HG02852 (cell line): Measurements from ENCODE around the gene KCNK5.

Experiments
- ATAC-seq: cut with Tn5 transposase; IDR thresholded peaks from one replicate; pipeline ENCODE4 v1.9.1; 2021; ENCODE audit warnings: mild to moderate bottlenecking, moderate library complexity; ENCODE audit not compliant: unreplicated experiment

KCNK5 gene

DNA sequence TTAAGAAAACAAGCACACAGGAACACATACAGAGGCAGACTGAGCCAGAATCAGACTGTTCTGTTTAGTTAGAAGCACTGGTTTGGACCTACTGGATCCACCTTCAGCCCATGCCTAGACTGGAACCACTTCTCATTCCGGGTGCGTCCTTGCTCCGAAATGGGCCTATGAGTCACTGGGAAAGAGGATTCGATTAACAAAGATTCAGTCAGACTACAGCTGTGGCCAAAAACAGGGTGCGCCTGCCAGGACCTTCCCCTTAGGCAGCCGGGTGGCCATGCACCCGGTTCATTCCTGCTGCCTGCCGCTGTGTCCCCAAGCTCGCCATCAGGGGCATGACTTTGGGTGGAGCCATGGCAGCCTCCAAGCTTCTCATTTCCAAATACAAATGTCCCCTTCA lies 14.5 kb upstream of the KCNK5 start:
- ATAC-seq = no peak

DNA sequence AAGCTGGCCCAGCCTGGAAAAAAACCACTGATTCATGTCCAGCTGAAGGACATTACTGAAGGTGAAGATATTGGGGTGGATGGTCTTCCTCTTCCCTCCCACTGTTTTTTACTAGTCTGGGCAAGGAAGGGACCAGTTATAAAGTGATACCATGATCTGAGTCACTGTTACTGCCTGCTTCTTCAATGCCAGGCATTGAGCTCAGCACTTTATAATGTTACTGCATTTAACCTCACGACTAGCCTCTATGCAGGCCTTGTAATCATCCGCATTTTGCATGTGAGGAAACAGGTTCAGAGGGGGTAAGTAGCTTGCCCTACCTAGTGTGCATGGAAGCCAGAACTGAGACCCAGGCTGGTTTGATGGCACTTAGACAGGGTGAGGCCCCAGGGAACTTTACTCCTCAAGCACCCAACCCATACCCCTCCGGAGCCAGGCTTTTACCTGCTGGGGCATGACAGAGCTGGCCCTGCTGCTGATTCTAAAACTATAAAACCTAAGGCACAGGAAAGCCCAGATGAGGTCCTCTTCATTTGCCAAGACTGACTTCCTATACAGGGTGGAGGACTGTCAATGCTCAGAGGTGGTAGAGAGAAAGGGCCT lies 11.0 kb upstream of the KCNK5 start:
- no peak for ATAC-seq

DNA sequence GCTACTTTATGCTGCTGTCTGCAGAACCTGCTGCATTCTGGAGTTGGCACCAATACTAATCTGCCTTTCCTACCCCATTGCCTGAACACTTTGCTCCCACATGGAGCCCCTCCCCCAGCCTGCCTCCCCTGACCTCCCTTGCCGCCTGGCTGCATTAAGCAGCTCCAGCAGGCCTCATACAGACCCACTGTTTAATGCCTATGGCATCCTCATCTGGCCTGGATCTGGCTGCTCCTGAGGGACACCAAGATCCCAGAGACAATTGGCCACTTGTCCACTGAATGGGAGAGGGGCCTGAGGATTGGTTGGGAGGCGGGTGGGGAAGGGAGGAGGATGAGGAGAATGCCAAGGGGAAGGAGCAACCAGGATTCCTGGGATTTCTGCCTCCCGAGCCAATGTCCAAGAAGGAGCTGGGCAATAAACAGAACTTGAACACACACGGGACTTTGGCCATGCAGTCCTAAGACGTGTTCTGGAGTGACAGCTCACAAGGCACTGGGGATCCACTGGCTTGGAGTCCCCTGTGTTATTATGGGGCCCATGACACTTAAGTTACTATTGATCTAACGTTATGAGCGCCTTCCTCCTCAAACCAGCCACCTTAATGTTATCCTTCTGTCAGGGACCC lies 10.4 kb upstream of the KCNK5 start:
- ATAC-seq = no peak

DNA sequence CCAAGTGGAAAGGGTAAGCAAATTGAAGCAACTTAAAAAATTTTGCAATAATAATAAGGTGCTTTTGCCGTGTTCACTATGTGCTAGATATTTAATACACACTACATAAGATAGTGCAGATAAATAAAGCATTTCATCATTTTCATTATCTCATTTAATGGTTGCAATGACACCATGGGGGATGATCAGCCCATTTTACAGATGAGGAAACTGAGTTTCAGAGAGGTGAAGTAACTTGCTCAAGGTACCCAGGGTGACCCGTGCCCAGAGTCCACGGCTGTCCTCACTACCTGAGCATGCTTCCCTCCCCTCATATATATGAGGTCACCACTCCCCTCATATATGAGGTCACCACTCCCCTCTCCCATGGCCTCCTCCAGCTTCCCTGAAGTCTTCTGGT lies 7.5 kb upstream of the KCNK5 start:
- no peak for ATAC-seq

DNA sequence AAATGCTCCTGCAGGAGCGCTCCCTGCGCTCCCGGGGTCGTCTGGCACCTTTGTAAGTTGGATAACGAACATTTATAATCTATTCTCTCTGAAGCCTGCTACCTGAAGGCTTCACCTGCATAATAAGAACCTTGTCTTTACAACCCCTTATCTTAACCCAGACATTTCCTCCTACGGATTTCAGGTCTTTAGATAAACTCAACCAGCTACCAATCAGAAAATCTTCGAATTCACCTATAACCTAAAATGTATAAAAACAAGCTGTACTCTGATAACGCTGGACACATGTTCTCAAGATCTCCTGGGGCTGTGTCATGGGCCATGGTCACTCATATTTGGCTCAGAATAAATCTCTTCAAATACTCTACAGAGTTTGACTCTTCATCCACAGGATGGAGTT lies 4.1 kb upstream of the KCNK5 start:
- no peak for ATAC-seq

DNA sequence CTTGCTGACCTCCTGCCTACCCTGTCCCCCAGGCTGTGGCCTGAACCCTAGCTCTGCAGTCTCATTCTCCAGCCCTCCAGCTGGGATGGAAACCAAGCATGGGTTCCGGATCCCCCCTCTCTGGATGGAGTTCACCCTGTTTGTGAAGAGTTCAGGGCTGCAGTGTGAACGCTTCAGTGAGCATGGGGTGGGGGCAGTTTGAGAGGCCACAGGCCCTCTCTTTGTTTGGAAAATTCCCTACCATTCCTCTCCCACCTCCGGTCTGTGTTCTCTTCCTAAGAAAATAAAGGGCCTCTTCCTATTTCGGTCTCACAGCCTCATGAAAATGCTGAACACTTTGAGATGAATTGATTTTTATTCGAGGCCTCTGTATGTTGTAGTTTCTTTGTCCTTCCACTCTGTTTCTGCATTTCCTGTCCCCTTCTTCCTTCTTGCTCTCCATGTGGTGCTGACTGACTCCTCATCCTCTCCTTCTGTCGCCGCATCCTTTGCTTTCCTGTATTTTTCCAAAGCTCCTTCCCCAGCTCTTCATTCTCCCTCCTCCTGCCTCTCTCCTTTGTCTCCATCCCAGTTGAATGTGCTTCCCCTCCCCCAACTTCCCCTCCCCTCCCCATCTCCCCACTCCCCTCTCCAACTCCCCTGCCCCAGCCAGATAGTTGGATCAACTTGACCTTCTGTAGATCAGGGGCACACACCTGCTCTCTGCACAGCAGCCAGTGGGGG lies 2.4 kb upstream of the KCNK5 start:
- ATAC-seq = no peak

DNA sequence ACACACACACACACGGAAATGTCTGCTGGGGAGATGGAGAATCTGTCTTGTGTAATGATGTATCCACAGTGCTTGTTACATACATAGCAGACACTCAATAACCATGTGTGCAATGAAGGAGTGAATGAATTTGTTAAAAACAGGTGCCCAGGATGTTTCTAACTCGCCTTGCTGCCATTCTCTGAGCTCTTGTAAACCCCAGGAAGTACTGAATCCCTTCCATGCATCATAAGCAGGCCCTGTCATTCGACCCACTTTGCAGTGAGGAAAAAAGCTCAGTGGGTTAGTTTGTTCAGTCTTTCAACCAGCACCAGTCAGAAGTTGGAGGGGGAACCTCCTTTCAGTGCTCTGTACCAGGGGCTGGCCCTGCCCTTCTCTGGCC lies 1.4 kb upstream of the KCNK5 start:
- ATAC-seq = no peak

DNA sequence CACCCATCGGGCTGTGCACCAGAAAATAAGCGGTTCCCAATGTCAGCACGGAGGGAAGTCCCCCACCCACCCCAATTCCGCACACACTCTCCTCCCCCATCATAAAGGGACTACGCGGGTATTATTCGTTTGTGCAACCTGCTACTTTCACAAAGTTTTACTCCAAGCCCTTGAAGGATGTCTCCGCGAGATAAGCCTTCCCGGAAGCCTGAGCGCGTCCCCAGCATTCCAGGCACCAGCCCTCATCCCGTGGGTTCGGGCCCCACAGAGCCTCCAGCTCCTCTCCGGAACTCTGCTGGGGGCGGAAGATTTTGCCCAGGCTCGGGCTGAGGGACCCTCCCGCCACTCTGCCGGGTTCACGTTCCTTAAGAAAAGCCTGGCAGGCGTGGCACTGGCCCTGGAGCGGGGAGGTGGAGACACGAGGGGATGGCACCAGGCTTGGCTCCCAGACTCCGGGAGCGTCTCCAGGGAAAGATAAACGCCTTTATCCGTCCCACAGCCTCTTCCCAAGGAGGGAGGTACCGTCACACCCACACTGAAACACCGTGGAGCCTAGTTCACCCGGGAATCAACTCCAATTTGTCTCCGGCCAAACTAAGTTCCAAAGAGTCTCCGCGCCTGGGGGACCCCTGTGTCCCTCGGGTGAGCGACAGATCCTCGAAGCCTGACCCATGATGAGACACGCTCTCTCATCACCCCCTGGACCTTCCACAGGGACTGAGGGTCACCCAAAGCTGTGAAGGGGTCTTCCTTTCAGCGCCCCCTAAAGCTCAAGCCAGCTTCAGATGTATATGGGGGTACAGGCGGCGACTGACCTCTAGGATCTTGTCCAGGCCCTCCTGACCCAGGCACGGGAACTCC lies 934 bp downstream of the KCNK5 start:
- no peak for ATAC-seq

DNA sequence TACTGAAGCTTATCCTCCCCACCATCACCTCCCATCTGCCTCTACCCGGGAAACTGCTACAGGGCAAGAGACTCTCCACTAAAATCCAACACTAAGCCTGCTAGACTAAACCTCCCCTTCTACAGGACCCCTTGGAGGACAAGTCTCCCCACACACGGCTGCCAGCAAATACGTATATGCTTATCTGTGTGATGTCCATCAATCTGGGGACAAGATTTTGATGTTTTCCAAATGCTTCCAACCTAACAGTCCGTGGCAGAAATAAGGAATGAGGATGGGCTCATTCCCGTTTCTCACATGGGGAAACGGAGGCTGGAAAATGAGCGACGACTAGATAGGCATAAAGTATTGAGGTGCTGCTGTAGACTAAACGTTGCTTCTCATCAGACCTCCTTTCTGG lies 1.8 kb downstream of the KCNK5 start:
- ATAC-seq = no peak

DNA sequence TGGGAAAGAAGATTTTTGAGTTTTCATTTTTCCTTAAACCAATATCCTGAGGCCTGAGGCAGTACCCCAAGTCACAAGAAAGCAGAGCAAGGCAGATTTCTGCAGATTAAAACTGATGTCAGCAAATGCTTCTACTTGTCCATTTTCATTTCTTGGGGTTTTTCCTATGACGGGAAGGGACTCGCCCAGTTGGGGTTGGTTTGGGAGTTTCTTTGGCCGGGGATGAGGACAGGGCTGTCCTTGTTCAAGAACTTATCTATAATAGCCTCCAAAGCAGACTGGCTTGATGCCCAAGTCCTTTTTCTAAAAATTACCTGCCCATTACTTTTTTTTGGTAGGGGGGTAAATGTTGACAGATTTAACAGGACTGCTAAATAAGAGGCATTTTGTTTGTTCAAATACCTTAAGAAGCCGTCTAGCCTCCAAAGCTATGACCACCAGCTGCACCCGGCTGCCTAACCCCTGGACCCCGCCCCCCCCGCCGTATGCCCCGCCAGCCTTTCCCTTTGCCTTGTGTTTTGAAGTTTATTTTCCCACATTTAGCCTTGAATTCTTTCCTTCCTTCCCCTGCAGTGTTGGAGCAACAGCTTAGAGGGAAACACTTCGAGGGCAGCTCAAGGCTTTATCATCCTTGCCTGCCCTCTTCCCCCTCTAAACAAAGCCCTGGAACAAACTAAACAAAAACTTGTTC lies 2.5 kb downstream of the KCNK5 start:
- ATAC-seq = no peak

DNA sequence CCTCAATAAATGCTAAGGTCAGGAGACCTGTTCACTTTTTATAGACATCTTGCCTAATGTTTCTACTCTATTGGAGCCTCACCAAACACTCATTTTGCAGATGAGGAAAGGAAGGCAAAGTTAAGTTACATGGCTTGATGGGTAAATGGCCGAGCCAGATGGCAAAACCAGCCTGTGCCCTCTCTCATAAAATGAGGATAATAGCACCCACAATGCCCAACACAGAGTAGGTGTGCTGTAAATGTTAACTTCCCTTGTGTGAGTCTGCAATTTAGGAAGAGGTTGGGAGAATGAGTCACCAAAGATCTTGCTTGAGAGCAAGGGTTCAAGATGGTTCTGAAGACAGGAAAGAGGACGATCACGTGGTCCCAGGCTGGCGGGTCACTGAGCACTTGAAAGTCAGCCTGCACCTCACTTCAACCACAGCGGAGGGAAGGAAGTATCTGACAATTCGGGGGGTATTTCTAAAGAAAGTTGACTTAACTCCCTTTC lies 3.3 kb downstream of the KCNK5 start:
- no peak for ATAC-seq

DNA sequence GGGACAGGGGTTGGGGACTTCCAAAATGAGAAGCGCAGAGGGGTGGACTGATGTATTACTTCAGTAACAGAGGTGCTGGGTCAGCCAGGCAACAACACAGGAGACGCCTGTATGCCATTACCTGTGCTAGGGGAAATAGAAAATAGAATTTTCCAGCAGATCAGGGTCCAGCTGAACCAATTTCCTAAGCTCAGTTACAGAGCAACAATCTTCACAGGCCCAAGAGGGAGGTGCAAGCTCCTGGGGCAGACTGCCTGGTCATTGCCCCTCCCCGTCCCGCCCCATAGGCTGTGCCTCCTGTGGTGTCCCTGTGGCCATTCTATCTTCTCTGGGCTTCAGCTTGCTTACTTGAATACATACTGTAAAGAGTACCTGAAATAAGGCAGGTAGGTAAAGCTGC lies 3.7 kb downstream of the KCNK5 start:
- ATAC-seq = no peak

DNA sequence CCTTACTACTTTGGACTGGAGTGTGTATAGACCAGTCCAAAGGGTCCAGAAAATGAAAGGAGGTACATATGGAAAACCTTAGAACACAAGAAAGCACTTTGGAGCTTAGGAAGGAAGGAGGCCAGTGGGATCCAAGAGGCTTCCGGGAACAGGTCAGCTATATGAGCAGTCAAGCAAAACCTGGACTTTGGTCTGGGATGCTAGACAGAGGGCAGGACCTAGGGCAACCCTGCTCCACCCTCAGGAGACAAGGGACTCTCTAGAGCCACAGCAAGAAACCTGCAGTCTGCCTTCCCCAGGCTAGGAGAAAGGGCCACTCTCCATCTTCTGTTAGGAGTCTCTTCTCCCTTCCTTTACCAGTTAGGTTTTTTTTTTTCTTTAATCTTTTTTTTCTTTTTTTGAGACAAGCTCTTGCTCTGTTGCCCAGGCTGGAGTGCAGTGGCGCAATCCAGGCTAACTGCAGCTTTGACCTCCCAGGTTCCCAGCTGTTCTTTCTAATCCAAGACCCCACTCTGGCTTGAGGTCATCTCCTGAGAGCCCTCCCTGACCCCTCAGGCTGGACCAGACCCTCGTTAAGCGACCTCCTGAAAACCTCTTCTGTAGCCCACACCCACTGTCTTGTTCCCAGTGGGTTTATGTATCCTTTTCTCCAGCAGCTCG lies 4.6 kb downstream of the KCNK5 start:
- ATAC-seq = no peak

DNA sequence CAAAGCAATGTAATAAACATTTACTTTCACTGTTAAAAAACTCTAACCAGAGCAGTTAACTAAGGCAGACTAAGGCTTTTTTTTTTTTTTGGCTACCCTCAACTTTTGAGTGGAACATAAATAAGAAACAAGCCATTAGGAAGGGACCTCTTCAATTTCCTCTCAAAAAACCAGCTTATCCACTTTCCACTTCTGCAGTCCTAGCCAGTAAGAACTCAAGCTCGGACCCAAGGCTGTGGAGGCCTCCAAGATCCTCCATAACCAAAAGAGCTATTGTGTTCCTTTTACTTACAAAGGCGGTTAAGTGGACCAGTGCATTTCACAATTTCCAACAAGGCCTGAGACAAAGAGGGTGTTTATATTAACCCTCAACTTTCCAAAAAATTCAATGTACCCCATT lies 5.3 kb downstream of the KCNK5 start:
- ATAC-seq = no peak

DNA sequence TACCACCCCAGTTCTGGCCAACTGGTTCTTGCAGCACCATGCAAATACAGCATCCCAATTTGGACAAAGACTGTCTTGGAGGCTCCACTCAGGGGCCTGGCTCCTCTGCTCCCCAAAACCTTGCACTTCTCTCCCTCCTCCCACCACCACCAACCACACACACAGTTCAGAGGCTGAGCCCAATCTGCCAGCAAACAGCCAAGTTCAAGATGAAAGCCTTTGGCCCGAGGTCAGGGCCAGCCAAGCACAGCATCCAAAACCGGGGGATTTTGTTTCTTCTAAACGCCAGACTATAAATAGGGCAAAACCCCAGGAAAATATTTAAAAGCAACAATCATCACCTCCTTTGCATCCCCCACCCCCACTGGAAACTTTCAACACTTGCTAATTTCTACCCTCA lies 5.7 kb downstream of the KCNK5 start:
- no peak for ATAC-seq

DNA sequence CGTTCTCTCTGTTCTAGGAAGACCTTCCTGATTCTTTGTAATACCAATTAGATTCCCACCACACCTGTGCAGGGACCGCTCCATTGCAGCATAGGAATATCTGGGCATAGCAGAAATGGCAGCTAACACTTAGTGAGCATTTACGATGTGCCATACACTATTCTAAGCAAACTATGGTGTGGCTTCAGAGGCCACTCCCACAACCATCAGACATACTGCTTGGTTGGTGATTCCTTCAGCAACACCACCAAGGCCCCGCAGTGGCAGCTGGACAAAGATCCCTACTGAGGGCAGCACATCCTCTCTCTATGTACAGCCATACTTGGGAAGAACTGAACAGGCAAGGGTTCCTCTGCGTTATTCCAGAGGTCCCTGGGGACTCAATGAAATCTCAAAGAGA lies 6.2 kb downstream of the KCNK5 start:
- no peak for ATAC-seq

DNA sequence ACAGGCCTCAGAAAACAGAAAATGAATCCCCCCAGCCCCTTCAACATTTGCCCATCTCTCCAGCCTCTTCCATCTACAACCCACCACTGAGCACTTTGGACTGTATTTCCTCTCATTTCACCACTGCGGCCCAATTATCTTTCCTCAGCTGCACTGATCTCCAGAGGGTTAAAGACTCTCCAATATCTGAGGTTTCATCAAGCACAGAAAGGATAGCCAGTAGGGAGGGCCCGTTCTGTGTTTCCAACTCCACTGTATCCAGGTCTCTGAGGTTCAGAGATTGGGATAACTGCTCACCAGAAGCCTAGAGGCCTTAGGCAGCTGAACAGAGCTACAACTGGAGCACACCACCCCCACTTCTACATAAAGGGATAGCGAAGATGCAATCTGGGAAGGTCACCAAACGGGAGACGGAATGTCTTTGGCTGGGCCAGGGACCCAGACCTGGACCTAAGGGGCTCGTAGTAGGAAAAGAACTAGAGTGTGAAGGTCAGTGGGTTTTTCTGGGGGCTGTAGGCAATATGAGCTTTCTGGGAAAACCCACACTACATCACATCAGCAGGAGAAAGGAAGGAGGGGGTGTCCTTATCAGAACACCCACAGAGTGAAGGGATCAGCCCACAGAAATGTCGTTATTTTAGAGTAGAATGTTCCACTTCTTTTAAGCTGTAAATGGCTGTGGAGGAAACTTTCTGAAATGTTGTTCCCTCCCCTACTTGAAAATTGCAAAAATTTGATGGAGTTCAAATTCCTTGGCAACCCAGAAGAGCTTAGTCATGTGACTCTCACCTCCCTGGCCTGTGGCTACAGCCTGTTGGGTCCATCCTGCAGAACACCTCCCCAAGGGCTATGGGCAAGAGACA lies 7.3 kb downstream of the KCNK5 start:
- no peak for ATAC-seq

DNA sequence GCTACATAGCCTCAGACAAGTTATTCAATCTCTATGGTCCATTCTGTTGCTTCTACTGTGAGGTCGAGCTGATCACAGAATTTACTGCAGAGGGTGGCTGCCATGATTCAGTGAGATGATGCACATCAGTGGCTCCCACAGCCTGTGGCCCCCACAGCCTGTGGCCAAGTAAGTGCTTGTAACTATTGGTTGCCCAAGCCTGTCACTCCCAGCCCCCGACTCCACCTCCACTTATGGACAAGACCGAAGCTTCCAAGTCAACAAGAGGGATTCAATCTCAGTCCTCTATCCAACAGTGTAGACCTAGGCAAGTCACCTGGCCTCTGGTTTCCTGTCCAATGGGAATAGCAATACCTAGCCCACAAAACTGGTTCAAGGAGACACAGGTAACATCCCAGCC lies 8.2 kb downstream of the KCNK5 start:
- ATAC-seq = no peak

DNA sequence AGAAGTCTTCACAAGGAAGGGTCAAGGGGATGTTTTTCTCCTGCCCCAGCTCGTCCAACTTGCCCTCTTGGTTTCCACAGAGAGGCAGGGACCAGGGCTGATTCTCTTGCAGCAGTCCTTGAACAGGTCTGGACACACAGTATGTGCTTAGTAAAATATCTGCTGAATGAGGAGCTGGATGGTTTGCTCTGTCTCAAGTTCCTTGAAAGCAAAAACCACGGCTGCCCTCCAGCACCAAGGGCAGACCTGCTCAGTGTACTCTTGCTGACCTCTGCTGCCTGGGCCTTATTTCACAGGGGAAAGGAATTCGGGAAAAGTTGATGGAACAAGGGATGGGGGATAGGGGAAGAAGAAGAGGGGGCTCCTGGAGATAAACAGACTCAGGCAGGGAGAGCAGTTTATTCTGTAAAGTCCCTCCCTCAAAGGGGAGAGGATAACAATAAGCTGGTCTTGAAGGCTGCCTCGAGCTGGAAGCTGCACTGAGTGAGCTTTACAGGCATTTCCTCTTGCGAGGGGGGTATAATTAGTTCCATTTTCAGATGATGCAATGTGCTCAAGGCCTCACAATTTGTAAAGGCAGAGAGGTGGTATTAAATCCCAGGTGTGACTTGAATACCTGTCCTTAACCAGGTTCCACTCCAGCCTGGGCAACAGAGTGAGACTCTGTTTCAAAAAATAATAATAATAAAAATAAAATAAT lies 10.3 kb downstream of the KCNK5 start:
- no peak for ATAC-seq
